GM19043 (cell line): ENCODE results near the gene CEBPE.

ENCODE experiments used
- ATAC-seq: cut with Tn5 transposase; IDR thresholded peaks from one replicate; pipeline ENCODE4 v1.9.1; 2021; ENCODE audit warnings: low read depth; ENCODE audit not compliant: unreplicated experiment

CEBPE gene

DNA sequence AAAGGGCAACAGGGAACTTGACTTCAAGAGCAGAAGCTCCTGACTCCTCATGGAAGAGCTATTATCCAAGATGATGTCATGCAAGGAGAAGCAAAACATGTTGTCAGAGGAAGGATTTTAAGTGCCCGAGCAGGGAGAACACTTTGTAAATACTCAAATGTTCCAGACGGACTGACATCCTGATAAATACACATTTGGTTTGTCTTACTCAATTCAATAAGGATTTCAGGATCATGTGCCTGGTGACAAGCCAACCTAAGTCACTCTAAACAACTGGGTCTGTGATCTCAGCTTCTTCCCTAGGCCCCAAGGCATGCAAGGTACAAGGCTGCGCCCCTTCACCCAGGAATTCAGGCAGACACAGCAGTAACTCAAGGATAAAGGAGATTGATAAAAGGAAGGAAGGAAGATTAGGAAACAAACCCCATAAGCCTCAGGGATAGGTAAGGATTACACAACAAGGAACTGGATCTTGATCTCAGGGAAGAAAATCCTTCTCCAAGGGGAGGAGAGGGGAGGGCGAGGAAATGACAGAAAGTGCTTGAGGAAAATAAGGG, 26.8 kb upstream of the CEBPE start:
- ATAC-seq: no peak

DNA sequence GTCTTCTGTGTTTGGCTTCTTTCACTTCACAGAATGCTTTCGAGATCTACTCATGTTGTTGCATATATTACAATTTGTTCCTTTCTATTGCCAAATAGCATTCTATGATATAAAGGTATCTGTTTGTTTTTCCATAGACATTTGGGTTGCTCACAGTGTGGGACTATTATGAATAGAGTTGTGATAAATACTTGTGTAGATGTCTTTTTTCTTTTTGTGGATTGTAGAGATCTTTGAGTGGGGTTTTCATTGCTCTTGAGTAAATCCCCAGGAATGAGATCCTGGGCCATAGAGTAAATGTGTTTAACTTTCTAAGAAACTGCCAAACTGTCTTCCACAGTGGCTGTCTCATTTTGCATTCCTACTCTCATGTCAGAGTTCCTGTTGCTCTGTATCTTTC, 24.9 kb upstream of the CEBPE start:
- ATAC-seq: no peak

DNA sequence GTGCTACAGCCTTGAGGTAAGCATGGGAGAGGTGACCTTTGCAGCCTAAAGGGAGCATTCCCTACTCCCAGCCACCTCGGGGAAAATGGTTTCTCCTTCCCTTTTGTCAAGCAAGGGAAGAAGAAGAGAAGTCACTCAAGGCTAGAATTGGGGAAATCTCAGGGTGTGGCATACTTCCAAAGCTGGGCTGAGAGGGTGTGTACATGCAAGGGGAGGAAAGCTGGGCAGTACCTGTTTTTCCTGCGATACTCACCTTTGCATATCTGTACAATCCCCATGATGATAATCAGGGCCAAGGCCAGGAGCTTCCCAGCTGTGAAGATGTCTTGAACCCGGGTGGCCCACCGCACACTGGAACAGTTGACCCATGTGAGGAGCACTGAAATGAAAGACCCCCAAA, 23.8 kb upstream of the CEBPE start:
- no peak for ATAC-seq

DNA sequence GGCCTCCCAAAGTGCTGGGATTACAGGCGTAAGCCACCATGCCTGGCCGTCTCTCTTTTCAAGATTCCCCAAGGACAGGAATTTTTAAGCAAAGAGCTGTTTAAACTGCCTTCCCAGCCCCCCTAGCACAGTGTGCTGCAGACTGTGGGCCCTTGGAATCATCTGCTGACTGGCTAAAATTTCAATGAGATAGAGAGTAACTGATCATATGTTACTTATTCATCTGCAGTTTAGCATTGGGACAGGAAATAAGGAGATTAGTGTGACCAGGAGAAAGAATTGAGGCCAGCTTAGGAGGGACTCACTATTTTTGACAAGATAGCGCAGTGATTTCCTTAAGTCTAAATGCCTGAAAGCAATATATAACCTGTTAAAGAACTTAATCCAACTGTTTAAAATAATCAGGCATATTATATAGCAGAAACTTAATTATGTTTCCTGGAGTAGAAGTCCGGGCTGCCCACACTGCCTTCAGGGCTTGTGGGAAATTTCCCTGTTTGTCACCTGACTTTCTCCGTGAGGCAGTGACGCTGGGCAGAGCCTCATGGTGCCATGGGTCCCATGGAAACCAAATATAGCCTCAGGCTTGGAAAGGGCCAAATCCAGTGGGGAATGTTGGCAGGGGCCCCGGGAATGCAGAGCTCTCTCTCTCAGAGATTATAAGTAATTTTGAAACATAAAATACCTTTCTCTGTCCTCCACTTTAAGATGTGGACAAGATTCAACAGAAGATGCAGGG, 22.8 kb upstream of the CEBPE start:
- no peak for ATAC-seq

DNA sequence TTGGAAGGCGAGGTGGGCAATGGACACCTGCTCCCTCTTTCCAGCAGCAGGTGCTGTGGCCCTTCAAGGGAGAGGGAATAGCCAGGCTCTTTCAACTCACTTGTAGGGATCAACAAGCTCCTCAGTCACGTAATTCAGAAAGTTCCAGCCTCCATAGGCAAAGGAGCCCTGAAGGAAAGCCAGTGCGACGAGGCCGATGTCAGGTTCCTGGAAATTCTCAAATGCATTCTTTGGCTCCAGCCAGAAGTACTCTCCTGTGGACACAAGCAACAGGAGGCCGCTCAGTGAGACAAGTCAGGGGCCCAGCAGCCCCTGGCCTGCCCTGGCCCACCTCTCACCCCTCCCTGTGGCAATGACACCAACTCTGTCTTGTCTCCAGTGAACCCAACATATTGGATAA, 21.3 kb upstream of the CEBPE start:
- no peak for ATAC-seq

DNA sequence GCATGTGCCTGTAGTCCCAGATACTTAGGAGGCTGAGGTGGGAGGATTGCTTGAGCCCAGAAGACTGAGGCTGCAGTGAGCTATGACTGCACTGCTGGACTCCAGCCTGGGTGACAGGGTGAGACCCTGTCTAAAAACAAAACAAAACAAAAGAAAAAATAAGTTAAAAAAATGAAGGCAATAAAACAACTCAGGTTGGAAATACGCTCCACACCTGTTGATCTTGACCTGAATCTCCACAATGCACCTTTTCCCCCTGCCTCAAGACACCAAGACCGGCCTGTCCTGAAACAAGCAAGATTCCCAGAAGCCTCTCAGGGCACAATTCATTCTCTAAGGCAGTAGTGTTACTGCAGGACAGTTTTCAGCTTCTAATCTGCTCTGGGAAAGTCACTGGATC, 20.8 kb upstream of the CEBPE start:
- ATAC-seq: no peak

DNA sequence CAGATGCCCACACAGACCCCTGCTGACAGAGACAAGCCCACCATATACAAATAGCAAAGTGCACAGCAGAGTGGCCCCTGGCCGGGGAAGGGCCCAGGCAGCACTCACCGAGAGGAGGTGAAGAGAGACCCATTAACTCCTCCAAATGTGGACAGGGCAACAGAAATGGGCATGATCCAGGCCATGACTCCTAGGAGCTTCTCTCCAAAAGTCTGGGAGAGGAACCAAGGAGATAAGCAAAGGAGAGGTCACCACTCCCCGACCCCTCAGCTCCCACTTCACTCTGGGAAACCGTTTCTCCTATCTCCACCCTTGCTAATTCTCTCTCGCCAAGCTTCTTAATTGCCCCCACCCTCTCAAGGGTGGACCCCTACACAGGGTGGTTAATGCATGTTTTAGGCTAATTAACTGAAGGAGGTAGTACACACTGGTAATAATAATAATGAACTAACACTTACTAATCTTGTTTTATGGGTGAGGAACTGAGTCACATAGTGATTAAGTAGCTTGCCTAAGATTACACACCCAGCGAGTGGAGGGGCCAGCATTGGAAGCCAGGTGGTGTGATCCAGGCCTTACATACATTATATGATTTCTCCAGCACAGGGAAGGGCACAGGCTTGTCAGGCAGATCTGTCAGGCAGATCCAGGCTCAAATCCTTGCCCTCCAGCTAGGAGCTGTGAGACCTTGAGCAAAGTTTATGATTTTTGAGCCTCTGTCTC, 18.9 kb upstream of the CEBPE start:
- ATAC-seq: no peak

DNA sequence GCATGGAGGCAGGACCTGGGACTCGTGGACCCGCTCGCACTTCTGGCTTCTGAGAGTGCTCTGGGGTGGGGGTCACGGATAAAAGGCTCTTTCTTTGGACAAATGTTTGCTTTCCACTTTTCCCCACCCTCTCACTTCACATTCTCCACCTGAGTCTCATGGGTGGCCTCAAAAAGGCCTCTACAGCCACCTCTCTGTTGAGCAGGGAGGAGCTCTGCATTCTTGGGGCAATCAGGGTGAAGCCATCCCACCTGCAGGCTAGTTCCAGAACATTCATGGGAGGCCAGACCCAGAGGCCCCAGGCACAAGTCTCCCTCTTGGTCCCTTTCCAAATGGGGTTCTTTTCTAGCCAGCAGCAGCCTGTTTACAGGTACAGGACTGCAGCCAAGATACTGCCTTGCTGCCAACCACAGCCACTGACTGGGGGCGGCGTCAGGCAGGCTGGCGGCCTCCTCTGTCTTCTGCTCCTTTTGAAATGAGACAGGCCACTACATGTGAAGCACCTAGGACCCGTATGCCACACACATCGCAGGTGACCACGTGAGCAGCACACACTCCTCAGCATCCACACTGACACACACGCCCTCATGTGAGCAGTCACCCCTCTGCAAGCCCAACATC, 18.2 kb upstream of the CEBPE start:
- no peak for ATAC-seq

DNA sequence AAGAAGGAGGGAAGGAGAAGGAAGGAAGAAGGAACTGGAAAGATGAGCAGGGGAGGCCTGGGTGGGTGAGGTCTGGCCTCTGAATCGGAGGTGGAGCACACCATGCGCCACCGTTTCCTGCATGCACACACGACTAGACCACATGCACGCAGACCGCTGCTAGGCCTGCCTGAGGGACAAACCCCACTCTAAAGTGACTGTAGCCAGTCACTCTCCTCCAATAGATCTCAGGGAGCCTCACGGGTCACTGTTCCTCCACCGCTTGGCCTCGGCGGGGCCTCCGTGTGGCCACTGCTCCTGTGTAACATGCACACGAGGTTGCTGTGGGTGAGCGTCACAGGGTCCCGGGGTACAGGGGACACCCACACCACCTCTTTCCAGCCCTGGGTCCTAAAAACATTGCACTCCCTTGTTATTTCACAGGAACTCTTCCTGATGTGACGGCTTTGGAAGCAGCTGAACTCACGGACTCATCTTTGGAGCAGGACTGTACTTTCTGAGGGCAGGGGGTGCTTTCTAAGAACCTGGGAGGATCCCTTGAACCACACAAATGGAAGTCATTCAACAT, 17.6 kb upstream of the CEBPE start:
- no peak for ATAC-seq

DNA sequence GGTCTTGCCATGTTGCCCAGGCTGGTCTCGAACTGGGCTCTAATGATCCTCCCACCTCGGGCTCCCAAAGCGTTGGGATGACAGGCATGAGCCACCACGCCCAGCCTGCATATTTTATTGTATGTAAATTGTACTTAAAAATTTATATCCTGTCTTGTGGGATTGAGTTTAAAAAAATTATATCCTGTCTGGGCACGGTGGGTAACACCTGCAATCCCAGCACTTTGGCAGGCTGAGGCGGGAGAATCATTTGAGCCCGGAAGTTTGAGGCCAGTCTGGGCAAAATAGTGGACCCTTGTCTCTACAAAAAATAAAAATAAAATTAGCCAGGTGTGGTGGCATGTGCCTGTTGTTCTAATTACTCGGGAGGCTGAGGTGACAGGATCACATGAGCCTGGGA, 13.9 kb upstream of the CEBPE start:
- no peak for ATAC-seq

DNA sequence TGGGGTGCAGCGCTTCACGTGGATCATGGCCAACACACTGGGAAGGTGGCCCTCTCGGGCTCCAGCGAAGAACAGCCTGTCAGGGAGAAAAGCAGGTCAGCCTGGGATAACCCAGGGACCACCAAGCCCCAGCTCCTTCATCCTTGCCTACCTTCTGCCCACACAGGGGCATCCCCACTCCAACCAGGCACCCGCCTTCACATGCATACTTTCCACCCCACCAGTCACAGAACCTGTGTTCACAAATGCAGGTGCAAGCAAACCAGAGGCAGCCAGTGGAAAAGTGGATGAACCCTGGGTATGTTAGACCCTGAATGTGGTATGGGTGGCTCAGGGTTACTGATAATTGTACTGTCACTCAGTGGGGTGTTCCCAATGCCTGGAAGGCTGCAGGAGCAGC, 12.4 kb upstream of the CEBPE start:
- ATAC-seq: no peak

DNA sequence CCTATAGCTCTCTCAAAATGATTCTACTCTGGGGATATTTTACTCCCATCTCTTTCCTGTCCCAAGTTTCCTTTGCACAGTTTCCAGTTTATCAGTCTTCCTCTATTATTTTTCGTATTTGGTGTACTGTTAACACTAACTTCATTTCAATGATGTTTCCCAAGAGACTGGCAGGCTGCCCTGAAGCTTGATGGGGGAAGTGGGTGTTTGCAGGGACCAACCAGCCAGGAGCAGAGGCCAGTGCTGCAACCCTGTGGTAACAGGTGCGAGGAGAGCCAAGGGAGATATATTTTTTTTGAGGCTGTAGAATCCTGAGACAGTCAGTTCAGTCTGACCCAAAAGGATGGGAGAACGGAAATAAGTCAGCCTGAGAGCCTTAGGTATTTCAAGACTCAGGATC, 11.8 kb upstream of the CEBPE start:
- no peak for ATAC-seq

DNA sequence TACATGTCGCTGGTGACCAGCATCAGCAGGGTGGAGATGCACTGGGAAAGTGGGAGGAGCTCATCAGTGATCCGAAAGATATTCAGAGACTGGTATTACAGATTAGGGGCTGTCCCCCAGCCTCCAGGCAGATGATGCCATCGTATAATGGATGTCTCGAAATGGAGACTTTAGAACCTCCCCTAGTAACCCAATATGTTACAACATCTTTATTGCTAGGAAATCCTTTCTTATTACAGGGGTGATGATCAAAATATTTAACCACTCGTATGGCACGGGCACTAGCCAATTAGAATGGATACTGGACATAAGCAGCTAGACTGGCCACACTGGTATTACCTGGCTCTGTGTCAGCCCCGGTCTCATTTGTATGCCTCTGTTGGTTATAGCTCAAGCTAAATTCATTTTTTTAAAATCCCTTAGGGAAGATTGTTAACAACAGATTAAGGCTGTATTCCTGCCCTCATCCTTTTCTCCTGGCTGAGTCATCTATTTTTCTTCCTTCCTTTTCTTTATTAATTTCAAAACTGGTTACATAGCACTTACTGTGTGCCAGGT, 10.8 kb upstream of the CEBPE start:
- no peak for ATAC-seq

DNA sequence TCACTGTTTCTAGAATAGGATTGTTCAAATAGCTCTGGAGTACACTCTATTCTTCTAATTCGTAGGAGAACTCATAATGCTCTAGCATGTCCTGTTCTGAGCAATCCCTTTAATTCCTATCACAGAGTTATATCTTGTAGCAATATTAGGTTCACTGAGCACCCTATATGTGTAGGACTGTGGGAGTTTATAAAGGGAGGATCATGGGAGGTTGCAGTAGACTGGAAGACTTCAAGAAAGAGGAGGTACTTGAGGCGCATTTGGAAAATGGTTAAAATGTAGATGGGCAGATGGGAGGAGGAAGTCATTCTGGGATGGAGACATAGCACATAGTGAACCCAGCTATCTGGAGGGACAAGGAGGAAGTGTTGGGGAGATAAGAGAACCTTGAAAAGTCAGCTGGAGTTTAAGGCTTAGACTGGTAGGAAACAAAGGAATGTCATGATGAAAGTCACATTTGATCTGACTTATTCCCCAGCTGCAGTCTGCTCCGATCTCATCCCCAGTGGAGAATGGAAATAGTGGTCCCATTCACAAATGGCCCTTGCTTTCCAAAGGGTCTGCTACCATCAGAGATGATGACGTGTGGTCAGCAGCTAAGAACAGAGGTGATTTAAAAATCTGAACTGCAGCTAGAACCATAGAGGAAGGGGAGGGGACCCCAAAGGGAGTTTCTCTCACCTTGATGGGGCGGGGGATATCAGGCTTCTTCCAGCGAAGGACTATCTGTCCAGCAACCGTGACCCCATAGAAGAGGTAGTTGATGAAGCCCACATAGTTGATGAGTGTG, 10.1 kb upstream of the CEBPE start:
- ATAC-seq: no peak

DNA sequence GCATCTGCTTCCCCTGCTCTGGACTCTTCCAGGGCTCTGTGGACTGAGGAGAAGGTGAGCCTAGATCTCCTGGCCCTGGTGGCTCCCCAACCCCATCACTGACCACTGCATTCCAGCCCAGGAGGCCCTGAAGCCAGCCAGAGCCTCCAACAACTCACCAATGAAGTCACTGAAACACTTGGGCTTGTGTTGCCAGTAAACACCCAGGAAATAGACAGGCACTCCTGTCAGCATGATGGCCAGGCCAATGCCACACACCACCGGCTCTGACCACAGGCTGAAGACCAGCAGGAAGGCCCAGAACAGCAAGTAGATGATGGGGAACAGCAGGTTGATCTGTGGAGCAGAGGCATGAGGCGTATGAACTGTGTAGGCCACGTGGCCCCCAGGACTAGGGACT, 8.8 kb upstream of the CEBPE start:
- no peak for ATAC-seq

DNA sequence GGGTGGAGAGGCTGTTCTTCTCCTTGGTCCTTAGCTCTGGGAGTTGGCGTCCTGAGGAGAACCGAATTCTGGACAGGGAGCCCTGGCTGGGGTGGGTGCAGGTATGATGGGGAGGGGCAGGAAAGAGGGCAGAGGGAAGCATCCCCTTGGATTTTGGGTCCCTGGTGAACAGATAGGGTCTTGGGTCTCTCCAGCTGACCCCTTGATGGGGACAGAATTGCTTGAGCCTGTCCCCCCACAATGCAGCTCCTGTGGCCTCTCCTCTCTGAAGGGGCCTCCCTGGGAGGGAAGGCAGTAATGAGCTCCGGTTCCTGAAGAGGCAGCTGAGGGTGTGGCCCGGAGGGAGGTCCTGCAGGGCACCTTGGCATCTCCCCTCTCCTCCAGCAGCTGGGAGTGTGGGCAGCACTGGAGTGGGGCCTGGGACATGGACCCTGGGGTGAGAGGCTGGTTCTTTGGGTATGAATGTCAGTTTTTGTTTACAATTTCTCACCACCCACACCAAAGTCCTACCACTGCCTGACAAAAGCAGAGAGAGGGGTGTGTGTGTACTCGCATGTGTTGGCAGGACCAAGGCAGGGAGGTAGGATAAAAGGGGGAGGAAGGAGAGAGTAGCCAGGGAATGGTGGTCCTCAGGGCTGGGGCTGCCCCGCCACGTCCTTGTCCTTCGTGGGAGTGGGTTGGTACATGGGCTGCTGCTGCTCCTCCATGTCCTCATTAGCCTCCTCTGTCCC, 7.7 kb upstream of the CEBPE start:
- ATAC-seq: no peak

DNA sequence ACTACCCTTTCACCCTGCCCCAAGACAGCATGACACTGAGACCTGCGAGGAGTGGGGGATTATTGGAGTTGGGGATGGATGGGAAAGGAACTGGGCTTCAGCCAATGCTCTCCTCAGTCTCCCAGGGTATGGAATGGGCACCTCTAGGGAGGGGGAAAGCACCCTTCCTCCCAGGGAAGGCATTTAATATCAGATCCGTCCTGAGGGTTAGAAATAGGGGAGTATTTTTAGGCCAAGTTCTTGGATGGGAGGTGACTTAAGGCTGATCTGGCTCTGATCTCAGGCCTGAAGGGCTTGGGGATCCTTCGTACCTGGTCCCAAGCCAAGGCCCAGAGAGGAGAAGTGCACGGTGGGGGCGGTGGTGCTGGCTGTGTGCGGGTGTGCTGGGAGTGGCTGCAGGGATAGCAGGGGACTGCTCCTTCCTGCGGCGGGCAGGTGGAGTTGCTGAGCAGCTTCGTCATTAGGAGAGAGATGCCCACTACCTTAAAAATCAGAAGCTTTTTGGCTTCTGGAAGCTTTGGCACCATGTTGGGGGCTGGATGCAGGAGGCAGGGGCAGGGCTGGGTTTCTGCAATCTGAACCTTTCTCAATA, 7.0 kb upstream of the CEBPE start:
- ATAC-seq: no peak

DNA sequence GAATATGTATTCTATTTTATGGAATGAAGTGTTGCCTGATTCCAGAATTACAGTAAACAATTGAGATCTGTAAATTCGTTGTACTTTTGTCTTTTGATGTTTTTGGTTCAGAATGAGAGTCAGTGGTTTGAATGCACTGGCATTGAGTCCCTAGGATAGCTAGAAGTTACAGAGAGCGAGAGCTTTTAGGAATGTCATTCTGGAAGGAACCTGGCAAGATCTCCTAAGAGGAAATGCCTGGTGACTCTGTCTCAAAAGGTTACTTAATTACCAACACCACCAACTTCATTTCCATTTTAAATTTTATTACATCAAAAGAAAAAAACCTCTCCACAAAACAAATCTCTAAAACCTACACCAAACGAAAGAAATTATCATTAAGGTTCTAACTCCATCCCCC, 6.0 kb upstream of the CEBPE start:
- no peak for ATAC-seq

DNA sequence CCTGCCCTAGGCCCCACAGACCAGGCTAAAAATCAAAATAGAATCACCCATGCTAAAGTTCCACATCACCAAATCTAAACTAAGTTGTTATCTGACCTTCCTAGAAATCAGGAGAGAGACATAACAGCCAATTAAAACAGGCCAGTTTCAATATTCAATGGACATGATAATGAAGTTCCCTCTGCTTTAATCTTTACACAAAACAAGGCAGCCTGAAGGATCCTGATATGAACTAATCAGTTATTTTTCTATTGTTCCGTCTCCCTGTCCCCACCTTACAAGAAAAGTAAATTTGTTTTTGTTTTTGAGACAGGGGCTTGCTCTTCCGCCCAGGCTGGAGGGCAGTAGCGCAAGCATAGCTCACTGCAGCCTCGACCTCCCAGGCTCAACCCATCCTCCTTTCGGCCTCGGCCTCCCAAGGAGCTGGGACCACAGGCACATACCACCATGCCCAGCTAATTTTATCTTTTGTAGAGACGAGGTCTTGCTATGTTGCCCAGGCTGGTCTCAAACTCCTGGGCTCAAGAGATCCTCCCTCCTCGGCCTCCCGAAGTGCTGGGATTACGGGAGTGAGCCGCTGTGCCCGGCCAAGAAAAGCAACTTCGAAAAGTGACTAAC, 5.4 kb upstream of the CEBPE start:
- no peak for ATAC-seq
